Natural killer cell treated with Interleukin-12 subunit alpha and Interleukin-12 subunit beta and Interleukin-15 and Interleukin-18, amount 100 ng/mL, for 72 hours (primary cell): ENCODE results near the gene PPP1R13L. TPM values are rescaled to one million over a fixed set of nuclear protein-coding genes. Genes with fewer than 3 reads are reported as not detected.

Source experiments
- ATAC-seq, 2 donors: fragments of 150-1000 bp; cut with Tn5 transposase in 1 of 2; sonication (Bioruptor Pico), chemical (Tn5 transposase) in 1 of 2; 2 replicates each; pipeline ENCODE4 v1.10.0; 2021
- DNase-seq: peaks from one replicate; pipeline ENCODE4 v3.0.0; 2022; ENCODE audit warnings: low spot score
- H3K27ac Mint-ChIP-seq, 2 donors: 1 replicate in 1 of 2; 2 replicates in 1 of 2; pipeline ENCODE4 v1.8.0; 2022; ENCODE audit warnings: mixed read lengths in 2 of 2, mild to moderate bottlenecking in 1 of 2, moderate library complexity in 1 of 2
- H3K27me3 Mint-ChIP-seq, 2 donors: 1 replicate in 1 of 2; 2 replicates in 1 of 2; pipeline ENCODE4 v1.8.0; 2022; ENCODE audit warnings: mixed read lengths in 2 of 2
- H3K36me3 Mint-ChIP-seq: one replicate; pipeline ENCODE4 v1.8.0; 2022; ENCODE audit warnings: mixed read lengths
- H3K4me1 Mint-ChIP-seq, 2 donors: 1 replicate in 1 of 2; 2 replicates in 1 of 2; pipeline ENCODE4 v1.8.0; 2022; ENCODE audit warnings: low read depth in 2 of 2, mixed read lengths in 2 of 2, mild to moderate bottlenecking in 1 of 2
- H3K4me3 Mint-ChIP-seq: one replicate; pipeline ENCODE4 v1.8.0; 2022; ENCODE audit warnings: mixed read lengths
- H3K9me3 Mint-ChIP-seq: 2 replicates; pipeline ENCODE4 v1.8.0; 2022; ENCODE audit warnings: mixed read lengths
- total RNA-seq, 2 donors: library from RNA; stranded (reverse); gene quantifications; one replicate each; pipeline ENCODE4 v1.2.3, GENCODE V29; 2022

The PPP1R13L gene
- total RNA-seq, 2 donors from 2014 or later: 12.2 to 14.1 TPM

GRCh38 chr19:45333609-45334303 lies 71.1 kb downstream of the PPP1R13L start:
- Mint-ChIP-seq H3K27ac (no peak overlapping the region), H3K4me3 (no peak overlapping the region), H3K27me3 (peaks cover 0 to 3% of the 10 kb centered on the region in 2 donors), H3K9me3 (no peaks in the 10 kb centered on the region), H3K4me1 (peaks cover 4 to 5% of the 10 kb centered on the region in 2 donors), H3K36me3 (no peaks in the 10 kb centered on the region)
- DNase-seq (no peak), ATAC-seq (no peak)

GRCh38 chr19:45331411-45331810 lies 73.5 kb downstream of the PPP1R13L start:
- DNase-seq (no peak), ATAC-seq (no peak)
- no peaks in the 10 kb centered on the region for H3K36me3 Mint-ChIP-seq
- H3K9me3 Mint-ChIP-seq: no peaks in the 10 kb centered on the region
- H3K4me3 Mint-ChIP-seq: no peak overlapping the region
- H3K4me1 Mint-ChIP-seq: peaks cover 0 to 1% of the 10 kb centered on the region in 2 donors
- H3K27ac Mint-ChIP-seq: no peak overlapping the region
- H3K27me3 Mint-ChIP-seq: peaks cover 0 to 3% of the 10 kb centered on the region in 2 donors

Other genes with a start within 250 kb of the PPP1R13L start
- gene NKPD1, start 244.1 kb downstream of the PPP1R13L start, total RNA-seq: under 1 TPM; 0.14 to 0.22 TPM
- gene TRAPPC6A, start 226.8 kb downstream of the PPP1R13L start, total RNA-seq: 10 to 100 TPM; 17.5 to 33.5 TPM
- 10 to 100 TPM; 15.4 to 20.5 TPM for gene BLOC1S3, start 226.3 kb downstream of the PPP1R13L start, total RNA-seq
- gene EXOC3L2, start 159.7 kb downstream of the PPP1R13L start, total RNA-seq: not detected
- 10 to 100 TPM; 31.4 to 42.5 TPM for gene MARK4, start 153.8 kb downstream of the PPP1R13L start, total RNA-seq
- under 1 TPM in 1 of 2 donors, not detected in 1; 0.29 TPM for gene CKM, start 82.2 kb downstream of the PPP1R13L start, total RNA-seq
- not detected for gene KLC3, start 64.3 kb downstream of the PPP1R13L start, total RNA-seq
- gene ERCC2, start 34.5 kb downstream of the PPP1R13L start, total RNA-seq: 10 to 100 TPM; 18.1 to 44.0 TPM
- gene POLR1G, start 1.6 kb upstream of the PPP1R13L start, total RNA-seq: 10 to 100 TPM; 11.0 to 25.4 TPM
- 10 to 100 TPM; 65.0 to 67.8 TPM for gene ERCC1, start 18.8 kb upstream of the PPP1R13L start, total RNA-seq
- 10 to 100 TPM; 16.3 to 18.0 TPM for gene FOSB, start 62.9 kb upstream of the PPP1R13L start, total RNA-seq
- 1 to 10 TPM; 5.9 to 7.8 TPM for gene RTN2, start 92.0 kb upstream of the PPP1R13L start, total RNA-seq
- 1 to 10 TPM; 3.2 to 3.6 TPM for gene PPM1N, start 93.4 kb upstream of the PPP1R13L start, total RNA-seq
- 100 to 1,000 TPM; 447 to 589 TPM for gene VASP, start 102.4 kb upstream of the PPP1R13L start, total RNA-seq
- 10 to 100 TPM; 17.0 to 17.5 TPM for gene OPA3, start 179.7 kb upstream of the PPP1R13L start, total RNA-seq
- gene GPR4, start 197.1 kb upstream of the PPP1R13L start, total RNA-seq: under 1 TPM in 1 of 2 donors, not detected in 1; 0.24 TPM
- gene EML2, start 234.3 kb upstream of the PPP1R13L start, total RNA-seq: 100 to 1,000 TPM; 232 to 255 TPM